Measurements from ENCODE around the gene MYO1E. TPM values are rescaled to one million over a fixed set of nuclear protein-coding genes. Genes with fewer than 3 reads are reported as not detected.

MYO1E gene
- total RNA-seq, 1 donor from 2014 or later, result 190 TPM

DNA sequence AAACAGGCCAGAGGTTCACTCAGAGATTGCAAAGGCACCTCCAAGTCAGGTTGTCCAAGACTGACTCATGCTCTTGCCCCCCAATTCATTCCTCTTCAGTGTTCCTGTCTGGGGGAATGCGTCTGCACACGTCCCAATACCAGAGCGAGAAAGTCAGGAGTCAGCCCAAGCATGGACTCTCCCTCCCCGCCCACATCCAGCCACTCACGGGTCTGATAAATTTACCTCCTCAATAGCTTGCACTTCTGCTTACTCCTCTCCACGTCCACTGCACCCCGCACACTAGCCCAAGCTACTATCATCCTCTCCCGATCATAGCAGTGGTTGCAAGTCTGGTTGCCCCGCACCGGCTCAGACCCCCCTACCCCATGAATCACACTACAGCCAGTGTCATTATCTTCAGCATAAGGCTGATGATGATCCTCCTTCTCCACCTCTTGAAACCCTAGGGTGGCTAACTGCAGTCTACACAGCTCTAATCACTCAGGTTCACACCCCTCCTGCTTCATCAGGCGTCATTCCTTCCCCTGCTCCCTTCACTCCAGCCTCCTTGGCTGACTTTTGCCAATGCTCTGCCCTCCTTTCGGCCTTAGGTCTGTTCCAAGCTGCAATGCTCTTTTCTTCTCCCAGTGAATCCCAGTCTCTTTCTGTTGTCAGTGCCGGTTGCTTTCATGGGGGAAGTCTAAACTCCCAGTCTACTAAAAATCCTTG lies 27.6 kb upstream of the MYO1E start:
- H3K36me3 ChIP-seq (ENCODE audit: control insufficient read depth, insufficient read depth, low read length), result no peaks in the 10 kb centered on the region
- H3K4me3 ChIP-seq (ENCODE audit: low read depth, low read length), result no peak overlapping the region
- TF ChIP-seq, protein P1, sequence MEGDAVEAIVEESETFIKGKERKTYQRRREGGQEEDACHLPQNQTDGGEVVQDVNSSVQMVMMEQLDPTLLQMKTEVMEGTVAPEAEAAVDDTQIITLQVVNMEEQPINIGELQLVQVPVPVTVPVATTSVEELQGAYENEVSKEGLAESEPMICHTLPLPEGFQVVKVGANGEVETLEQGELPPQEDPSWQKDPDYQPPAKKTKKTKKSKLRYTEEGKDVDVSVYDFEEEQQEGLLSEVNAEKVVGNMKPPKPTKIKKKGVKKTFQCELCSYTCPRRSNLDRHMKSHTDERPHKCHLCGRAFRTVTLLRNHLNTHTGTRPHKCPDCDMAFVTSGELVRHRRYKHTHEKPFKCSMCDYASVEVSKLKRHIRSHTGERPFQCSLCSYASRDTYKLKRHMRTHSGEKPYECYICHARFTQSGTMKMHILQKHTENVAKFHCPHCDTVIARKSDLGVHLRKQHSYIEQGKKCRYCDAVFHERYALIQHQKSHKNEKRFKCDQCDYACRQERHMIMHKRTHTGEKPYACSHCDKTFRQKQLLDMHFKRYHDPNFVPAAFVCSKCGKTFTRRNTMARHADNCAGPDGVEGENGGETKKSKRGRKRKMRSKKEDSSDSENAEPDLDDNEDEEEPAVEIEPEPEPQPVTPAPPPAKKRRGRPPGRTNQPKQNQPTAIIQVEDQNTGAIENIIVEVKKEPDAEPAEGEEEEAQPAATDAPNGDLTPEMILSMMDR (IDR thresholded peaks at IDR 0.05; ENCODE audit: insufficient read depth, low read length, poor library complexity, severe bottlenecking), result no peak
- DNase-seq (ENCODE audit: low read depth), result no peak
- no peaks in the 10 kb centered on the region for H3K27me3 ChIP-seq (ENCODE audit: control insufficient read depth, insufficient read depth, low read length)

DNA sequence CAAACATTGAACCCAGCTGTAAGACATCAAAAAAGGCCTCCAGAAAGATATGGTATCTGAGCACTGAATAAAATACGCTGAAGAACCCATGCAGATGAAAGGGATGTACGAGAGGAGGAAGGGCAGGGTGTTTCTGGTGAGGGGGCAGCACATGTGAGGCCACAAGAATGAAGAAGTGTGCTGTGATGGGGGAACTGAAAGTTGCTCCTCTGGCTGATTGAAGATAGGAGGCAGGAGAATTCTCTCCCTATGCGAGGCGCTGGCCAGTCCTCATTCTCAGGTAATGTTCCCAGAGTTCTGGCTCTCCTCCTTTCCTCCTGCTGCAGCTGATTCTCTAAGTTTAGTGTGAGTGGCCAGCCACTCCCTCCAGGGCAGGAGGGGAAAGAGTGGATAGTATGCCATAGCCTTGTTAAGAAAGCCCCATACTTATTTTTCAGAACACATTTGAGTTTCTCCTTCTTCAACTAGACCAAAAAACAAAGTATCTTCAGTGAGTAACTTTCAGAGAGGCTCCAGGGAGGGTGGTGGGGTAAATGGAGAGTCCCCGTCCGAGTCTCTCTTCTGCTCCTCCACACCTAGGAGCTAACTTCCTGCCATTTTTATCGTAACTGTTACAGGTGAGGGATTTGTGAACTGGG lies 26.9 kb upstream of the MYO1E start:
- no peak overlapping the region for H3K4me3 ChIP-seq (ENCODE audit: low read depth, low read length)

DNA sequence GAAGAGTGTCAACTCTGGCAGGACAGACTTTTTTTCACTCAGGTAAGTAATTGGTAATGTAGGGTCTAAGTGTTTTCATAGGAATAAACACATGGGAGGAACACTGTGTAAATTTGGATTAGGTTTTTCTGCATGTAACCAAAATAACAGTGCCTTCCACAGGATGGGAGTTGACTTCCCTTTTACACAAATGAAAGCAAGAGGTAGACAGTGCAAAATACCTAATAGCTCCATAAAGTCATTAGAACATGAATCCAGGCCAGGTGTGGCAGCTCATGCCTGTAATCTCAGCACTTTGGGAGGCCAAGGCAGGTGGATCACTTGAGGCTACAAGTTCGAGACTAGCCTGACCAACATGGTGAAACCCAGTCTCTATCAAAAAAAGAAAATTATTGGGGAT lies 25.5 kb upstream of the MYO1E start:
- TF ChIP-seq, protein P1 (IDR thresholded peaks at IDR 0.05; ENCODE audit: insufficient read depth, low read length, poor library complexity, severe bottlenecking), result no peak
- no peaks in the 10 kb centered on the region for H3K27me3 ChIP-seq (ENCODE audit: control insufficient read depth, insufficient read depth, low read length)
- H3K36me3 ChIP-seq (ENCODE audit: control insufficient read depth, insufficient read depth, low read length), result no peaks in the 10 kb centered on the region
- no peak overlapping the region for H3K4me3 ChIP-seq (ENCODE audit: low read depth, low read length)
- no peak for DNase-seq (ENCODE audit: low read depth)

More for the DNA sequence above, 26.9 kb upstream of the MYO1E start:
- TF ChIP-seq, protein P1 (IDR thresholded peaks at IDR 0.05; ENCODE audit: insufficient read depth, low read length, poor library complexity, severe bottlenecking), result no peak
- Histone ChIP-seq H3K27me3 (ENCODE audit: control insufficient read depth, insufficient read depth, low read length) (no peaks in the 10 kb centered on the region), H3K36me3 (ENCODE audit: control insufficient read depth, insufficient read depth, low read length) (no peaks in the 10 kb centered on the region)
- no peak for DNase-seq (ENCODE audit: low read depth)

DNA sequence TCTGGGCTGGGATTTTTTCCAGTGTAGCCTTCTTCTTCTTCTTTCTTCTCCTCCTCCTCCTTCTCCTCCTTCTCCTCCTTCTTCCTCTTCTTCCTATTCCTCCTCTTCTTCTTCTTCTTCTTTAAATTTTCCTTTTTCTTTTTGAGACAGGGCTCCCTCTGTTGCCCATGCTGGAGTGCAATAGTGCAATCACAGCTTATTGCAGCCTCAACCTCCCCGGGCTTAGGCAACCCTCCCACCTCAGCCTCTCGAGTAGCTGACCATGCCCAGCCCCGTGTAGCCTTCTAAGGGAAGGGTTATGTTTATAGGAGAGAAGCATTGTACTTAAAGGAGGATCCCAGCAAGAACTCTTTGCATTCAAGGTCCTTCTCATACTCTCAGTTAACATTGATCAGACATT lies 24.0 kb upstream of the MYO1E start:
- no peaks in the 10 kb centered on the region for H3K36me3 ChIP-seq (ENCODE audit: control insufficient read depth, insufficient read depth, low read length)
- no peak for DNase-seq (ENCODE audit: low read depth)
- no peaks in the 10 kb centered on the region for H3K27me3 ChIP-seq (ENCODE audit: control insufficient read depth, insufficient read depth, low read length)
- H3K4me3 ChIP-seq (ENCODE audit: low read depth, low read length), result no peak overlapping the region
- TF ChIP-seq, protein P1 (IDR thresholded peaks at IDR 0.05; ENCODE audit: insufficient read depth, low read length, poor library complexity, severe bottlenecking), result no peak

DNA sequence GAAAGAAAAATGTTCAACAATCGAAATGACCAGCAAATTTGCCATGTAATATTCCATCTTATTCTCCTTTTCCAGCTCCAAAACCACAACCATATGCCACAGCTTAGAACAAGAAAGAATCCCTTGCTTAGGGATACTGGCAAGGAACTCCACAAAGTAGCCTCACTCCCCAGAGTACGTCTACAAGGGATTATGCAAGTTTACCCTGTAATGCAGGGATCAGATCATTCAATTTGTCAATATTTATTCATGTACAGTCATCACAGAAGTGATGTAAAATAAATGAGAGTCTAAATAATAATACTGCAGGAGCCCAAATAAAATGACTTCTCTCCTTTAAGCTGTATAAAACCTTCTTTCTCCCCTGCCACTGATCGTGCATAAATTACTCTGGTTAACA lies 23.5 kb upstream of the MYO1E start:
- TF ChIP-seq, protein P1 (IDR thresholded peaks at IDR 0.05; ENCODE audit: insufficient read depth, low read length, poor library complexity, severe bottlenecking), result no peak
- H3K36me3 ChIP-seq (ENCODE audit: control insufficient read depth, insufficient read depth, low read length), result no peaks in the 10 kb centered on the region
- H3K27me3 ChIP-seq (ENCODE audit: control insufficient read depth, insufficient read depth, low read length), result no peaks in the 10 kb centered on the region
- no peak for DNase-seq (ENCODE audit: low read depth)
- no peak overlapping the region for H3K4me3 ChIP-seq (ENCODE audit: low read depth, low read length)
